Stimulated activated CD4-positive, alpha-beta T cell treated with anti-CD3 and anti-CD28 coated beads, Interleukin-2, amount 100 ng/mL, for 48 hours (primary cell): ENCODE results near the gene RAB5B.
"Not testable (repeated sequence)": the region's sequence is repeated elsewhere in the genome, so short reads cannot be mapped to it uniquely, and the experiment has no call there.

ENCODE experiments used
- DNase-seq, 2 donors: peaks; one replicate each; pipeline ENCODE4 v3.0.0-alpha.2; 2020

The RAB5B gene

DNA sequence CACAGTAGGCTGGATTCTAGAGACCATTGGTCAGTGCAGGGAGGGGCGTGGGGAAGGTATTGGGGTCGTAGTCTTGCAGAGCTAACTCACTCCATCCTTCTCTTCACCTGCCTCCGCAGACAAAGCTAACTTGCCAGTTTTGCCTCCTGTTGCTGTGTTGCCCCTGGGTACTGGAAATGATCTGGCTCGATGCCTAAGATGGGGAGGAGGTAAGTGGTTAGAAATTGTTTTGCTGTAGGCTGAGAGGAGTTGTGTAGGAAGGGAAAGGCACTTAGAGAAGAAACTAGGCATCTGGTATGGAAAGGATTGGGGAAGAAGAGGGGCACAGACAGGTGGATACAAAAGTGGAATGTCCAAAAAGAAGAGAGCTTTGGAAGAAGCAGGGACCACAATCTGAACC lies 31.8 kb upstream of the RAB5B start:
- no peak for DNase-seq

DNA sequence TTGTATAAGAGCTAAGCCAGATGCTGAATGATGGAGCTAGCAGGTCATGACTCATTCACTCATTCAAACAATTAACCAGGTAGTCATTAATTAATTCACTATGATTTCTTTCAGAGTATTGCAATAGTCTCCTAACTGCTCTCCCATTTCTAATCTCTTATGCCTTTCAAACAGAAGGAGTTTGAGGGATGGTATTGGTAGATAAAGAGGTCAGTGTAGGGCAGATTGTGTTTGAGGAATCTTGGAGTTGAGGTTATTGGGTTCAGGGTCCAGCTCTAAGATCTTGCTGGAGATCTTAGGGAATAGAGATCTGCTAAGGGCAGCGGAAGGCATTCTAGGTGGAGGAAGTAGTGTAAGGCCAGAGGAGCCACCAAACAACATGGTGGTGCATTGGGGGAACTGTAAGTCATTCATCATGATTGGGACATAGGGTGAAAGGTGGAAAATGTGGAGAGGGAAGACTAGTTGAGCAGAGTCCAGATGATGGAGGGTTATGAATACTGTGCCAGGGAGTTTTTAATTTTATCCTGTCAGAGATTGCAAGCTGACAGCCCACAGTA lies 31.2 kb upstream of the RAB5B start:
- no peak for DNase-seq

DNA sequence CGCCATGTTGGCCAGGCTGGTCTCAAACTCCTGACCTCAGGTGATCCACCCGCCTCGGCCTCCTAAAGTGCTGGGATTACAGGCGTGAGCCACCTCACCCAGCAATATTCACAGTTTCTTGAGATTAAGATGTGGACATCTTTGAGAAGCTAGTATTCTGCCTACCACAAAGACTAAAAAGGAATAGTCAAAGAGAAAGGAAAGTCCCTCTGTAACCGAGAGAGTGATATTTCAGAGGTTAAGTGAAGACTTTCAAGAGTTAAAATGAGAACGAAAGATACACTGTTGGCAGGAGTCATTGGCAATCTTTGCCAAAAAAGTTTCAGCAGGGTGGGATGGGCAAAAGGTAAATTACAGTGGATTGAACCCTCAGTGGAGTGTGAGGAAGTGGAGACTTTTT lies 27.3 kb upstream of the RAB5B start:
- no peak for DNase-seq

GRCh38 chr12:55955344-55955743 lies 18.5 kb upstream of the RAB5B start:
- DNase-seq, result no peak

- peak in 1 of 2 donors; percentile 42 for DNase-seq
These were observed 17.9 kb upstream of the RAB5B start for GRCh38 chr12:55955800-55956508.

GRCh38 chr12:55957106-55957859 lies 16.6 kb upstream of the RAB5B start:
- DNase-seq, result no peak

DNA sequence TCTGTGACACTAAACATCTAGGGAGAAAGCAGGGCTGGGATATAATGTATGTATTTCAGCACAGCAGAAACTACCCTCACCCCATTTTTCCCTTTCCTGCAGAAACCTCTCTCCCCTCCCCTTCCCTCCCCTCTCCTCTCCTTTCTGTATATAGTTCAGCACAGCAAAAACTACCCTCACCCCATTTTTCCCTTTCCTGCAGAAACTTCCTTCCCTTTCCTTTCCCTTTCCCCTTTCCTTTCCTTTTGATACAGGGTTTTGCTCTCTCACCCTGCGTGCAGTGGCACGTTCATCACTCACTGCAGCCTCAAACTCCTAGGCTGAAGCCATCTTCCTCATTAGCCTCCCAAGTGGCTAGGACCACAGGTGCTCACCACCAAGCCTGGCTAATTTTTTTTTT lies 10.1 kb upstream of the RAB5B start:
- no peak for DNase-seq

DNA sequence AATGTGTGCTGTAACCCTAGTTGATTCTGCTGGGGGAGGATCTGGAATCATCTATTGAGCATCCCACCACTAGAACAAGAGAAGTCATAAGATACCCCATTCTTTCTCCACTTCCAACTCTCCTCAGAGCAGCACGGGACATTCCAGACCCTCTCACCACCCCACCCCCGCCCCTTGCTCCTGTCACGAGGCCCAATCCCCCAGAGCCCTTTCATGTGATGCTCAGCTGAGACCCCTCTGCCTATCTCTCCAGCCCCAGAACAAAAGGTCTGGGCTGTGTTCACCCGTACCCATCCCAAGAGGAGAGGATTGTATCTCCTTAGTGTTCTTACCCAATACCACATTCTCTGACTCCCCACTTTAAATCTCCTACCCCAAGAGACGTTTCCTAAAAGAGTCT lies 8.6 kb upstream of the RAB5B start:
- no peak for DNase-seq

- no peak for DNase-seq
These were observed 7.9 kb upstream of the RAB5B start, which contains the start of gene PMEL for GRCh38 chr12:55965941-55966407. PMEL (minus strand) TSS chr12:55966042; CDS start chr12:55966011, 31 bp downstream.

DNA sequence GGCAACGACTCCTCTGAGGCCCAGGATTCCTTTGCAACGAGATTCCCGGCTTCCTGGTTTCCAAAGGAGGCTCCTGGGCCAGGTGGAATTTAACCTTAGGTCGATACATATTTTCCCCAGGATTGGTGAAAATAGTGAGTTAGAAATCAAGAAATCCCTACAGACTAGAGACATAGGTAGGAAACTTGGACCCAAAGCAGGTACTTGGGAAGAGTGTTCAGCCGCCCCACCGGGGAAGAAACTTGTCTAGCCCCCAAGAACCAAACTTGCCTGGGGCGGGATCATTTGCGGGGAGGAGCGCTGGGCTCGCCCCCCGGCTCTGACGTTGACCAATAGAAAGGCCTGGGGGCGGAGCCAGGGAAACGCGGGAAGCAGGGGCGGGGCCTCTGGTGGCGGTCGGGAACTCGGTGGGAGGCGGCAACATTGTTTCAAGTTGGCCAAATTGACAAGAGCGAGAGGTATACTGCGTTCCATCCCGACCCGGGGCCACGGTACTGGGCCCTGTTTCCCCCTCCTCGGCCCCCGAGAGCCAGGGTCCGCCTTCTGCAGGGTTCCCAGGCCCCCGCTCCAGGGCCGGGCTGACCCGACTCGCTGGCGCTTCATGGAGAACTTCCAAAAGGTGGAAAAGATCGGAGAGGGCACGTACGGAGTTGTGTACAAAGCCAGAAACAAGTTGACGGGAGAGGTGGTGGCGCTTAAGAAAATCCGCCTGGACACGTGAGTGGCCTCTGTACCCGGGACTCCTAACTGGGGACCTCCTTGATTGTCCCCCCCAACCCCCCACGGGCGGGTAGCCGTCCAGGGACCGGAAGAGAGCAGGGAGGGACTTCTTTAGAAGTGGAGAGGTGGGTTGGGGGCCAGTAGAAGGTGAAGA lies 7.2 kb upstream of the RAB5B start, which contains the start of gene CDK2:
CDK2 (plus strand) TSS at position 423 of the 874 bp plus-strand sequence; CDS start at position 602, 179 bp downstream.
- peak; percentile 92 to 94 for DNase-seq

DNA sequence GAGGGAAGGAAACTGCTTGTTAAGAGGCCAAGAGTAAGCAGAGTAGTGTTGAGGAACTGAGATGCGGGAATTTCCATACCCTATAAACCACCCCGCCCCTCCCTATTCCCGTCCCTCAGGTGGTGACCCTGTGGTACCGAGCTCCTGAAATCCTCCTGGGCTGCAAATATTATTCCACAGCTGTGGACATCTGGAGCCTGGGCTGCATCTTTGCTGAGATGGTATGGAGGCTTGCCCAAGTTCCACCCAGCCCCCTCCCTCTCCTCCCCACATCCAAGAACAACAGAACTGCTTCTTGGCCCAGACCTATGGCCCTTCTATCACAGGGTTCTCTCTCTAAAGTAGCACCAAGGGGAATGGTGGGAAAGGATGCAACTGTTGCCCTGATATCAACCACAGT lies 4.5 kb upstream of the RAB5B start:
- DNase-seq, result no peak

GRCh38 chr12:55970775-55971174 lies 3.1 kb upstream of the RAB5B start:
- no peak for DNase-seq

DNA sequence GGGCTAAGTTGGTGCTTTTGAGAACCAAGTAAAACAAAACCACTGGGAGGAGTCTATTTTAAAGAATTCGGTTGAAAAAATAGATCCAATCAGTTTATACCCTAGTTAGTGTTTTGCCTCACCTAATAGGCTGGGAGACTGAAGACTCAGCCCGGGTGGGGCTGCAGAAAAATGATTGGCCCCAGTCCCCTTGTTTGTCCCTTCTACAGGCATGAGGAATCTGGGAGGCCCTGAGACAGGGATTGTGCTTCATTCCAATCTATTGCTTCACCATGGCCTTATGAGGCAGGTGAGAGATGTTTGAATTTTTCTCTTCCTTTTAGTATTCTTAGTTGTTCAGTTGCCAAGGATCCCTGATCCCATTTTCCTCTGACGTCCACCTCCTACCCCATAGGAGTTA lies 1.8 kb upstream of the RAB5B start:
- DNase-seq, result no peak

DNA sequence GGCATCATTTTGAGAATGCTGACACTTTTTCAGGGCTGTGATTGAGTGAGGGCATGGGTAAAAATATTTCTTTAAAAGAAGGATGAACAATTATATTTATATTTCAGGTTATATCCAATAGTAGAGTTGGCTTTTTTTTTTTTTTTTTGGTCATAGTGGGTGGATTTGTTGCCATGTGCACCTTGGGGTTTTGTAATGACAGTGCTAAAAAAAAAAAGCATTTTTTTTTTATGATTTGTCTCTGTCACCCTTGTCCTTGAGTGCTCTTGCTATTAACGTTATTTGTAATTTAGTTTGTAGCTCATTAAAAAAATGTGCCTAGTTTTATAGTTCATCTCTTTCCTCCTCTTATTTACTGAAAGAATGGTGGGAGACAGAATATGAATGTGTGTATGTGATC lies 1.4 kb upstream of the RAB5B start:
- DNase-seq, result no peak

DNA sequence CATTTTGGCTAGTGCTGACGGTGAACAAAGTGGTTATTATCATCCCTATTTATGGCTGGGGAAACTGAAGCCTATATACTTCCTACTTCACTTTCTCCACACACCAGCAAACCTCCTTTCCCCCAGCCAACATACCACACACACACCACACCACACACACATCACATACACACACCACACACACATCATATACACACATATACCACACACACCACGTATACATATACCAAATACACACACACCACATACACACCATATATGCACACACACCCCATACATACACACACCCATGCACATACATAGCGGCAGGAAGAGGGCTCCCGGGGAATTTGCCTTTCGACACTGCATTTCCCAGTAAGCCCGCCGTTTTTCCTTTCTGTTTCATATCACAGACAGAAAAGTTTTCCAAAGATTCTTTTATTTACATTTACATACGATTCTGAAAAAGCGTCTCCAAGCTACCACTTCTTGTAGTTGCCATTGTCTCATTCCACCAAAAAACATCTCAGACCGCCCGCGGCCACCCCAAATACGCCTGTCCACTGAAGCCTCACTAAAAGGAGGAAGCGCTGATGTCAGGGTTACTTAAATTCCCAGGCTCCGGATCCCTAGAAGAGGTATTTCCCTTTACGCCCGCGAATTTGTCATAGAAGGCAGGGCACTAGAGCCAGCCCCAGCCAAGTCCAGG lies 823 bp upstream of the RAB5B start:
- no peak for DNase-seq

GRCh38 chr12:55974308-55974730 lies 441 bp downstream of the RAB5B start:
- DNase-seq, result peak; percentile 20 to 23

- no peak for DNase-seq
These were observed 4.5 kb downstream of the RAB5B start for GRCh38 chr12:55978393-55978792.

- no peak for DNase-seq
These were observed 5.2 kb downstream of the RAB5B start for GRCh38 chr12:55979069-55979468.

GRCh38 chr12:55981882-55982281 lies 8.0 kb downstream of the RAB5B start:
- DNase-seq, result not testable (repeated sequence)

GRCh38 chr12:55982319-55982936 lies 8.6 kb downstream of the RAB5B start:
- DNase-seq, result no peak

- no peak for DNase-seq
These were observed 9.5 kb downstream of the RAB5B start for GRCh38 chr12:55983232-55983842.
